Sigmoid colon (tissue), 4 donors: ENCODE measurements around the gene GRPEL1.

Source experiments
- EP300 ChIP-seq, 4 donors: sonication (generic); formaldehyde crosslinking; IDR thresholded peaks; one replicate each; pipeline ENCODE4 v1.6.1; 2017; ENCODE audit warnings: antibody characterized with exemption in 4 of 4
- TF ChIP-seq, protein P1 (sequence below), 4 experiments: fragments of 450-650 bp in 3 of 4; fragments of 200-600 bp in 1 of 4; IDR thresholded peaks; one replicate each; pipeline ENCODE4 v1.5.1; 2016 to 2019; ENCODE audit warnings: antibody characterized with exemption in 4 of 4, mild to moderate bottlenecking in 3 of 4, moderate library complexity in 2 of 4

DNA sequence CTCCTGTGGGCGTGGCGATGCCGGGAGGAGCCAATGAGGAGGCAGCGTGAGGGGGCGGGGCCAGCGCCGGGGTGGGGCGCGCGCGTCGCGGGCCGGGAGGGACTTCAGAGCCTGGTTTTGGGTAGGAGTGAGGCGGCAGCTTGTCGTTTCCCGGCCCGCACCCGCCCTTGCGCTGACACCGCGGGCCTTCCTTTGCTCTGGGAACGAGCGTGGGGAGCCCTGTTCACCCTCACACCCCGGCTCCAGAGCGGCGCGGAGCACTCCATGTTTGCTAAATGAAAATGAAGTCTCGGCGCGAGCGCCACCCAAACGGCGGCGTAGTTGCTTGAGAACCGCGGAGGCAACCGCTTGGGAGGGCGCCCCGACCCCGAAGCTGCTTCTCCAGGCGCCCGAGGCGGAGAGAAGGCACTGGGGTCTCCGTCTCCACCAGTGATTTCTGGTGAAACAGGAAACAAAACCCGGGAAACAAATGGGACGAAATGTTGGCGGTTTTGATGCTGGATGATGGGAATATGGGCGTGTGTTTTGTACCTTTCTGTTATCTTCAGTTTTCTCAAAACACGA is 497 bp upstream of the GRPEL1 start:
- no peak for TF ChIP-seq EP300 (IDR thresholded peaks at IDR 0.05)
- TF ChIP-seq, protein P1, sequence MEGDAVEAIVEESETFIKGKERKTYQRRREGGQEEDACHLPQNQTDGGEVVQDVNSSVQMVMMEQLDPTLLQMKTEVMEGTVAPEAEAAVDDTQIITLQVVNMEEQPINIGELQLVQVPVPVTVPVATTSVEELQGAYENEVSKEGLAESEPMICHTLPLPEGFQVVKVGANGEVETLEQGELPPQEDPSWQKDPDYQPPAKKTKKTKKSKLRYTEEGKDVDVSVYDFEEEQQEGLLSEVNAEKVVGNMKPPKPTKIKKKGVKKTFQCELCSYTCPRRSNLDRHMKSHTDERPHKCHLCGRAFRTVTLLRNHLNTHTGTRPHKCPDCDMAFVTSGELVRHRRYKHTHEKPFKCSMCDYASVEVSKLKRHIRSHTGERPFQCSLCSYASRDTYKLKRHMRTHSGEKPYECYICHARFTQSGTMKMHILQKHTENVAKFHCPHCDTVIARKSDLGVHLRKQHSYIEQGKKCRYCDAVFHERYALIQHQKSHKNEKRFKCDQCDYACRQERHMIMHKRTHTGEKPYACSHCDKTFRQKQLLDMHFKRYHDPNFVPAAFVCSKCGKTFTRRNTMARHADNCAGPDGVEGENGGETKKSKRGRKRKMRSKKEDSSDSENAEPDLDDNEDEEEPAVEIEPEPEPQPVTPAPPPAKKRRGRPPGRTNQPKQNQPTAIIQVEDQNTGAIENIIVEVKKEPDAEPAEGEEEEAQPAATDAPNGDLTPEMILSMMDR (IDR thresholded peaks at IDR 0.05) = no peak
